Stimulated activated CD4-positive, alpha-beta T cell treated with anti-CD3 and anti-CD28 coated beads, Interleukin-1b, Interleukin-23, amount 100 ng/mL, for 48 hours (primary cell): ENCODE data around the gene PLPP4.

ENCODE experiments used
- DNase-seq: peaks from one replicate; pipeline ENCODE4 v3.0.0-alpha.2; 2020

PLPP4 gene

GRCh38 chr10:120616311-120616911, 159.4 kb downstream of the PLPP4 start:
- no peak for DNase-seq

- DNase-seq, result no peak
These were observed 171.2 kb downstream of the PLPP4 start for GRCh38 chr10:120628197-120628596.

GRCh38 chr10:120630266-120630665, 173.2 kb downstream of the PLPP4 start:
- no peak for DNase-seq

- no peak for DNase-seq
These were observed 175.0 kb downstream of the PLPP4 start for GRCh38 chr10:120632047-120632446.

DNA sequence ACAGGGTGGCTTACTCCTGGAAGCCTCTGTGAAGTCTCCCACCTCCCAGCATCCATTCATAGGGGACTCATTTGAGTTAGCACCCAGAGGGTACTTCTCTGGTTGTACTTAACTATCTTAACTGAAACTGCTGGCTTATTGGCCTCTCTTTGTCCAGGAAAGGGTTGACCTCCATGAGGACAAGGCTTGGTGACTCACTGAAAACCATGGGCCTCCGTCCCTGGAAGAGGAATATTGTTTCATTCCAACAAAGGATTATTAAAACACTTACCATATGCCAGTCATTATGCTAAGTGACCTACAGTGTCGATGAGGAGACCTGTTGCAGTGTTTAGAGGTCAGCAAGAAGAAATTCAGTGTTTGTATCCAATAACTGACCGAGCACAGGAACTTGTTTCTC, 175.9 kb downstream of the PLPP4 start:
- no peak for DNase-seq

DNA sequence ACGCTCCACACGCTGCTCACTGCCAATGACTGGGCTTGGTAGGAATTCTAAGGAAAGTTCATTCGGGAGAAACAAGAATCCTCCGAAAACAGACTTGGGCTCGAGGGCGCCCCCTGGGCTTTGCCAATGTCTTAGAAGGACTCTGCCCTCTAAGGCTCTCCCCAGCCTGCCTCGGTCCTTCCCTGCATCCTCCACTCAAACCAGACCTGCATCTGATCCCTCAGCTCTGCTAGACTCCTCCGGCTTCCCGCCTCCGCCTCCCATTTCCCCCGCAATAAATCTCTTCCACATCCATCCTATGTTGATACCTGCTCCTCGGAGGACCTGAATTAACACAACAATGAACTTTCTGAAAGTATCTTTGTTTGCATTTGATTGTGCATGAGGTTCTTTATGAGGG, 177.6 kb downstream of the PLPP4 start:
- DNase-seq, result no peak
